ENCODE data around the gene CNOT3. TPM values are rescaled to one million over a fixed set of nuclear protein-coding genes. Genes with fewer than 3 reads are reported as not detected.
A peak's percentile ranks its signal among the peaks of the same experiment; 100 is the strongest.

The CNOT3 gene
- total and polyA plus RNA-seq, 2 of the 13 experiments (the other 11 are each of a cell fraction or from before 2014, with no cell fraction given) = 4.3 to 5.8 TPM

- Histone ChIP-seq H3K4me1 (ENCODE audit: insufficient read depth, low read length) (peaks cover 18% of the 10 kb centered on the region), H3K27ac (ENCODE audit: extremely low read length, insufficient read depth, low read length) (no peak overlapping the region), H3K4me3 (replicated peaks in 1 of 3; ENCODE audit: insufficient read depth in 1 of 3, low read depth in 2 of 3, low read length in 3 of 3) (peak overlapping the region in 2 of 3 experiments; percentile 31 to 66; a peak in 3 of 6 replicates), H3K4me2 (ENCODE audit: low read depth, low read length) (peak overlapping the region; percentile 90), H2AFZ (ENCODE audit: low read length) (no peak overlapping the region), H3K9me3 (ENCODE audit: low read length) (no peaks in the 10 kb centered on the region), H3K79me2 (ENCODE audit: insufficient read depth, low read length) (no peaks in the 10 kb centered on the region), H3K27me3 (ENCODE audit: control insufficient read depth in 1 of 2, insufficient read depth in 2 of 2, low read length in 2 of 2) (peaks cover 0 to 16% of the 10 kb centered on the region in 2 experiments; a peak in 1 of 5 replicates), H4K20me1 (ENCODE audit: insufficient read depth, low read length) (no peaks in the 10 kb centered on the region), H3K9ac (ENCODE audit: insufficient read depth, low read depth, low read length) (no peak overlapping the region), H3K36me3 (replicated peaks in 1 of 2; ENCODE audit: control insufficient read depth in 1 of 2, insufficient read depth in 2 of 2, low read length in 2 of 2) (no peaks in the 10 kb centered on the region)
- WGBS (ENCODE audit: low lambda C conversion rate) = 83% methylated on average over 14 of the region's 22 CpGs
- BruUV-seq (replicated peaks) = no TSS peak
- DNase-seq (ENCODE audit: low spot score) = no peak
- ChIA-PET CTCF (ENCODE audit: low intra/inter-chr PET ratio, low total read pairs) (no interaction called here), POLR2A (interaction anchor here (1.4 to 2.5 kb wide), 3 partner anchors 20 to 41 kb away, joined by 3 to 9 read pairs (median 5); partner anchors contain the start of genes CNOT3, PRPF31 and TFPT)
- no peak for FAIRE-seq
- no peak for TF ChIP-seq ZFP62 (CRISPR knock-in tag; IDR thresholded peaks at IDR 0.05)
- no peak for TF ChIP-seq DMTF1 (CRISPR knock-in tag; IDR thresholded peaks at IDR 0.05)
- TF ChIP-seq BCL3 (CRISPR knock-in tag; IDR thresholded peaks at IDR 0.05) = no peak
- no peak for TF ChIP-seq SUZ12 (IDR thresholded peaks at IDR 0.05; ENCODE audit: low read depth, low read length)
- 0 out of 2 replicates have a peak, but pooled peaks have one; percentile 8 for TF ChIP-seq ZNF709 (CRISPR knock-in tag; IDR thresholded peaks at IDR 0.05)
- TF ChIP-seq ZSCAN22 (CRISPR knock-in tag; IDR thresholded peaks at IDR 0.05) = peak; percentile 88
- TF ChIP-seq, protein P1, sequence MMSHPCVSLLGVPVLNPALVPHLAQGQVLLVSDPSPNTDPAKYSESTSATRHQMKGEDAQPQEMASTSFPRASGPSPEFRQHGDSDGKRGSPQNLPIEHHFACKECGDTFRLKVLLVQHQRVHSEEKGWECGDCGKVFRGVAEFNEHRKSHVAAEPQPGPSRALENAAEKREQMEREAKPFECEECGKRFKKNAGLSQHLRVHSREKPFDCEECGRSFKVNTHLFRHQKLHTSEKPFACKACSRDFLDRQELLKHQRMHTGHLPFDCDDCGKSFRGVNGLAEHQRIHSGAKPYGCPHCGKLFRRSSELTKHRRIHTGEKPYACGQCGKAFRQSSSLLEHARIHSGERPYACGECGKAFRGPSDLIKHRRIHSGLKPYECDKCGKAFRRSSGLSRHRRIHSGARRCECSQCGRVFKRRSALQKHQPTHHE (CRISPR knock-in tag; IDR thresholded peaks at IDR 0.05; ENCODE audit: borderline replicate concordance) = no peak
- no peak for TF ChIP-seq SRY (CRISPR knock-in tag; IDR thresholded peaks at IDR 0.05)
- no peak for TF ChIP-seq SOX5 (CRISPR knock-in tag; IDR thresholded peaks at IDR 0.05; ENCODE audit: borderline replicate concordance)
- no peak for ATAC-seq
- intact Hi-C loops (cut with micrococcal nuclease; ENCODE audit: unreplicated experiment) = no loop called here
- in situ Hi-C loops (cut with HindIII; ENCODE audit: extremely low pct_ligation_motif_present, low pct_unique_long_range_greater_than_20kb) = no loop called here
These were observed 42.3 kb upstream of the CNOT3 start for GRCh38 chr19:54095136-54095858.

All from HepG2 (cell line).